Measurements from ENCODE around the gene RBPJL.

Gene RBPJL

DNA sequence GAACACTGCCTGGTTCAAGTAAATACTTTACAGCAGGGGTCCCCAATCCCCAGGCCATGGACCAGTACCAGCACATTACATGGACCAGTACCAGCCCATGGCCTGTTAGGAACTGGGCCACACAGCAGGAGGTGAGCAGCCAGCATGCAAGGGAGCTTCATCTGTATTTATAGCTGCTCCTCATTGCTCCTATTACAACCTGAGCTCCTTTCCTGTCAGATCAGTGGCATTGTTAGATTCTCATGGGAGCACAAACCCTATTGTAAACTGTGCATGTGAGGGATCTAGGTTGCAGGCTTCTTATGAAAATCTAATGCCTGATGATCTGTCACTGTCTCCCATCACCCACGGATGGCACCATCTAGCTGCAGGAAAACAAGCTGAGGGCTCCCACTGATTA is 12.0 kb upstream of the RBPJL start:
- no peak overlapping the region for H3K4me3 ChIP-seq (ENCODE audit: low read length)
- no peaks in the 10 kb centered on the region for H3K36me3 ChIP-seq (replicated peaks; ENCODE audit: insufficient read depth, low read length)
- H2AFZ ChIP-seq (ENCODE audit: low read length) = no peak overlapping the region
- no peaks in the 10 kb centered on the region for H3K79me2 ChIP-seq (ENCODE audit: low read length)
- no peaks in the 10 kb centered on the region for H3K9me3 ChIP-seq (replicated peaks; ENCODE audit: insufficient read depth, low read length)
- no peak overlapping the region for H3K27ac ChIP-seq (ENCODE audit: low read length)
- 0 out of 2 replicates have a peak, but pooled peaks cover 4% of the 10 kb centered on the region for H3F3A ChIP-seq (ENCODE audit: insufficient read depth, low read length)
- H3K27me3 ChIP-seq (replicated peaks; ENCODE audit: insufficient read depth, low read length) = peaks cover 14% of the 10 kb centered on the region
- no peak for DNase-seq
- TF ChIP-seq, protein P1, sequence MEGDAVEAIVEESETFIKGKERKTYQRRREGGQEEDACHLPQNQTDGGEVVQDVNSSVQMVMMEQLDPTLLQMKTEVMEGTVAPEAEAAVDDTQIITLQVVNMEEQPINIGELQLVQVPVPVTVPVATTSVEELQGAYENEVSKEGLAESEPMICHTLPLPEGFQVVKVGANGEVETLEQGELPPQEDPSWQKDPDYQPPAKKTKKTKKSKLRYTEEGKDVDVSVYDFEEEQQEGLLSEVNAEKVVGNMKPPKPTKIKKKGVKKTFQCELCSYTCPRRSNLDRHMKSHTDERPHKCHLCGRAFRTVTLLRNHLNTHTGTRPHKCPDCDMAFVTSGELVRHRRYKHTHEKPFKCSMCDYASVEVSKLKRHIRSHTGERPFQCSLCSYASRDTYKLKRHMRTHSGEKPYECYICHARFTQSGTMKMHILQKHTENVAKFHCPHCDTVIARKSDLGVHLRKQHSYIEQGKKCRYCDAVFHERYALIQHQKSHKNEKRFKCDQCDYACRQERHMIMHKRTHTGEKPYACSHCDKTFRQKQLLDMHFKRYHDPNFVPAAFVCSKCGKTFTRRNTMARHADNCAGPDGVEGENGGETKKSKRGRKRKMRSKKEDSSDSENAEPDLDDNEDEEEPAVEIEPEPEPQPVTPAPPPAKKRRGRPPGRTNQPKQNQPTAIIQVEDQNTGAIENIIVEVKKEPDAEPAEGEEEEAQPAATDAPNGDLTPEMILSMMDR (IDR thresholded peaks at IDR 0.05; ENCODE audit: low read length) = no peak
- no peak for TF ChIP-seq EZH2 (optimal IDR thresholded peaks at IDR 0.05; ENCODE audit: low read depth, low read length)
- no peak for TF ChIP-seq EZH2phosphoT487 (IDR thresholded peaks at IDR 0.05; ENCODE audit: low read length)
- H4K20me1 ChIP-seq (ENCODE audit: insufficient read depth, low read length) = no peaks in the 10 kb centered on the region
- H3K4me2 ChIP-seq (ENCODE audit: low read depth, low read length) = no peak overlapping the region
- H3K9ac ChIP-seq (ENCODE audit: low read length) = no peak overlapping the region
- H3K9me2 ChIP-seq (replicated peaks; ENCODE audit: insufficient read depth, low read length) = no peaks in the 10 kb centered on the region
- H3K4me1 ChIP-seq (ENCODE audit: low read length) = peaks cover 9% of the 10 kb centered on the region; the same call in 1 of the 2 replicates

DNA sequence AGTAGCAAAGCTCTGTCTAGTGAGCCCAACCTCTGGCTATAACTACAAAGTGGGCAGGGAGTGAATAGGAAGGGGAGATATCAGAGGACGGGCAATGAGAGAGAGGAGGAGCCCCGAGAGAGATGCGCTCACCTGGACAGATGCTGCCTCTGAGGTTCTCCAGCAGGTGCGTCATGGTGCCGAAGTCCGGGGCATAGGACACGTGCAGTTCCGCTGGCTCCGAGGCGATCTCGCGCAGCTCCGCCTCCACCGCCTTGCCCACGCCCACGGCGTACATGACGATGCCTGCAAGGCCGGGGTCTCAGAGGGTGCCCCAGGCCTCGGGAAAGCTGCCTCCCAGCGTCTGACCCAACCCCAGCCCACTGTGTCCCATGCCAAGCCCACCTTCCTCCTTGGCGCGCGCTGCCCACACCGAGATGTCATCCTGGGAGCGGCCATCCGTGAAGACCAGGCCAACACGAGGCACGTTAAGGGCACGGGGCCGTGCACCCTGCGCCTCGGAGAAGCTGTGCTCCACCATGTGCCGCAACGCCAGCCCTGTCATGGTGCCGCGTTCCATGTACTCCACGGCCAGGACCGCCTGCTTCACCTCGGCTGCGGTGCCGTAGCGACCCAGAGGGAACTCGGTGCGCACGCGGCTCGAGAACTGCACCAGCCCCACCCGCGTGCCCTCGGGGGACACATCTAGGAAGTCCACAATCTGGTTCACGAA is 8.7 kb upstream of the RBPJL start:
- H2AFZ ChIP-seq (ENCODE audit: low read length) = no peak overlapping the region
- no peaks in the 10 kb centered on the region for H3K79me2 ChIP-seq (ENCODE audit: low read length)
- H3K27me3 ChIP-seq (replicated peaks; ENCODE audit: insufficient read depth, low read length) = peaks cover 3% of the 10 kb centered on the region
- H3K9ac ChIP-seq (ENCODE audit: low read length) = no peak overlapping the region
- no peak overlapping the region for H3K4me3 ChIP-seq (ENCODE audit: low read length)
- no peaks in the 10 kb centered on the region for H3K4me1 ChIP-seq (ENCODE audit: low read length)
- H3K9me2 ChIP-seq (replicated peaks; ENCODE audit: insufficient read depth, low read length) = no peaks in the 10 kb centered on the region
- H3F3A ChIP-seq (ENCODE audit: insufficient read depth, low read length) = no peaks in the 10 kb centered on the region
- H3K4me2 ChIP-seq (ENCODE audit: low read depth, low read length) = no peak overlapping the region
- H3K27ac ChIP-seq (ENCODE audit: low read length) = no peak overlapping the region
- no peak for DNase-seq
- no peaks in the 10 kb centered on the region for H3K9me3 ChIP-seq (replicated peaks; ENCODE audit: insufficient read depth, low read length)
- H4K20me1 ChIP-seq (ENCODE audit: insufficient read depth, low read length) = no peaks in the 10 kb centered on the region
- H3K36me3 ChIP-seq (replicated peaks; ENCODE audit: insufficient read depth, low read length) = no peaks in the 10 kb centered on the region
- TF ChIP-seq, protein P1 (IDR thresholded peaks at IDR 0.05; ENCODE audit: low read length) = no peak
- TF ChIP-seq EZH2phosphoT487 (IDR thresholded peaks at IDR 0.05; ENCODE audit: low read length) = no peak
- no peak for TF ChIP-seq EZH2 (optimal IDR thresholded peaks at IDR 0.05; ENCODE audit: low read depth, low read length)

DNA sequence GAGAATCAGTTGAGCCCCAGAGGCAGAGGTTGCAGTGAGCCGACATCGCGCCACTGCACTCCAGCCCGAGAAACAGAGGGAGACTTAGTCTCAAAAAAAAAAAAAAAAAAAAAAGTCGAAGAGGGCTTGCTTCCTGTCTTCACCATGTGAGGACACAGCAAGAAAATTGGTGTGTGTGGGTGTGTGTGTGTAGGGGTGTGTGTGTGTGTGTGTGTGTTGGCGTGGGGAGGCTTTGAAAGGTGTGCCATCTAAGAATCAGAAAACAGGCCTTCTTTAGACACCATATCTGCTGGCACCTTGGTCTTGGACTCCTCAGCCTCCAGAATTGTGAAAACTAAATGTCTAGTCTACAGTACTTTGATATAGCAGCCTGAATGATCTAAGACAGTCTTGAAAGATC is 6.9 kb upstream of the RBPJL start:
- Histone ChIP-seq H3K4me3 (ENCODE audit: low read length) (no peak overlapping the region), H3K4me1 (ENCODE audit: low read length) (no peaks in the 10 kb centered on the region)

More for the DNA sequence above, 6.9 kb upstream of the RBPJL start:
- no peak overlapping the region for H3K4me2 ChIP-seq (ENCODE audit: low read depth, low read length)
- no peaks in the 10 kb centered on the region for H3K9me2 ChIP-seq (replicated peaks; ENCODE audit: insufficient read depth, low read length)
- H3K27me3 ChIP-seq (replicated peaks; ENCODE audit: insufficient read depth, low read length) = no peaks in the 10 kb centered on the region
- H3K36me3 ChIP-seq (replicated peaks; ENCODE audit: insufficient read depth, low read length) = no peaks in the 10 kb centered on the region
- H3K79me2 ChIP-seq (ENCODE audit: low read length) = no peaks in the 10 kb centered on the region
- H3F3A ChIP-seq (ENCODE audit: insufficient read depth, low read length) = no peaks in the 10 kb centered on the region
- H3K9ac ChIP-seq (ENCODE audit: low read length) = no peak overlapping the region
- no peaks in the 10 kb centered on the region for H3K9me3 ChIP-seq (replicated peaks; ENCODE audit: insufficient read depth, low read length)
- H2AFZ ChIP-seq (ENCODE audit: low read length) = no peak overlapping the region
- no peak for DNase-seq
- no peaks in the 10 kb centered on the region for H4K20me1 ChIP-seq (ENCODE audit: insufficient read depth, low read length)
- H3K27ac ChIP-seq (ENCODE audit: low read length) = no peak overlapping the region
- TF ChIP-seq, protein P1 (IDR thresholded peaks at IDR 0.05; ENCODE audit: low read length) = no peak
- no peak for TF ChIP-seq EZH2phosphoT487 (IDR thresholded peaks at IDR 0.05; ENCODE audit: low read length)

Measured in MM.1S (cell line).